Measurements from ENCODE around the gene INPP5J.

DNA sequence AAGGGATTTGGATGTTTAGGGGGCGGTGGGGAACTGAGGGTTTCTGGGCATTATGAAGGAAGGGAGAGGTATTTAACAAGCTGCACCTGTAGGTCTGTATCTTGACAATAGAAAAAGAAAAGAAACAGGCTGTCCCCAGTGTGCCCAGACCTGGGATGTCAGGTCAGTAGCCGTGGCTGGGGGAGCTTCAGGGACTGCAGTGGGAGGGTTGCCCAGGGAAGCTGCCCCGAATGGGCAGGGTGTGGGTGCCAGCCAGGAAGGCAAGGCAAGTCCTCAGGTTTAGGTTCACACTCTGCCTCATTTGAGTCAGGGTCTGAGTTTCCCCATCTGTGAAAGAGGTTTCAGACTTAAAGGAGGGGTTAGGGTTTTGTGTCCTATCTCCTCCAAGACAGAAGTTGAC is 1.5 kb downstream of the INPP5J start:
- no peak for TF ChIP-seq POLR2A (IDR thresholded peaks at IDR 0.05; ENCODE audit: low read length)
- TF ChIP-seq GATA1 (IDR thresholded peaks at IDR 0.05; ENCODE audit: low read depth, low read length): no peak

Measured in erythroblast (primary cell).